GM19043 (cell line): ENCODE results near the gene ITGB2.

ENCODE experiments used
- ATAC-seq: cut with Tn5 transposase; IDR thresholded peaks from one replicate; pipeline ENCODE4 v1.9.1; 2021; ENCODE audit warnings: low read depth; ENCODE audit not compliant: unreplicated experiment

Gene ITGB2

GRCh38 chr21:44898851-44899767 lies 21.6 kb downstream of the ITGB2 start:
- ATAC-seq: no peak

GRCh38 chr21:44898011-44898488 lies 22.6 kb downstream of the ITGB2 start:
- ATAC-seq: no peak

DNA sequence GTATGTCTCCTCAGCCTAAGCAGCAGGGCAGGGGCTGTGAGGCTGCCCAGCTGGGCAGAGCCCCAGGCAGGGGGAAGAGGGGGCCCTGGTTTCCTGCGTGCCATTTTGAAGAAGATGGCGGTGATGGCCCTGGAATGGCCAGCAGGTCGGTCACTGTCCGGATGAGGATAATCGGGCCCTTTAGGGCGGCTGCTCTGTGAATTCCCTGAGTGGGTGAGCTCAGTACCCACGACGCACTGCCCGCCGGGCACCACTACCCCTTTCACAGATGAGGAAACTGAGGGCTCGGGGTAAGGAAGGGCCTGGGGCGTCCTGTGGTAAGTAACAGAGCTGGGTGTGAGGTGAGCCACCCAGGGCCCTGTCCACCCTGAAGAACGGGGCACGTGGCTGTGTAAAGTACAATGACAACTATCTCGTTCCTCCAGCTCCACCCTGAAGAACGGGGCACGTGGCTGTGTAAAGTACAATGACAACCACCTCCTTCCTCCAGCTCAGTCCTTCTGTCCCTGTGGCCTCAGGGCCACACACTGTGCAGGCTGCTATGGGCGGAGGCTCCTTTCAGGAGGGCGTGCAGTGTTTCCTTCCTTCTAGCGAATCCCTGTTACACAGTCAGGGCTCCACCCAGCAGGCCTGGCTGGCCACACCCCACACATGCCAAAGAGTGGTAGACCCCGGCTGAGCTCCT lies 23.2 kb downstream of the ITGB2 start:
- no peak for ATAC-seq

DNA sequence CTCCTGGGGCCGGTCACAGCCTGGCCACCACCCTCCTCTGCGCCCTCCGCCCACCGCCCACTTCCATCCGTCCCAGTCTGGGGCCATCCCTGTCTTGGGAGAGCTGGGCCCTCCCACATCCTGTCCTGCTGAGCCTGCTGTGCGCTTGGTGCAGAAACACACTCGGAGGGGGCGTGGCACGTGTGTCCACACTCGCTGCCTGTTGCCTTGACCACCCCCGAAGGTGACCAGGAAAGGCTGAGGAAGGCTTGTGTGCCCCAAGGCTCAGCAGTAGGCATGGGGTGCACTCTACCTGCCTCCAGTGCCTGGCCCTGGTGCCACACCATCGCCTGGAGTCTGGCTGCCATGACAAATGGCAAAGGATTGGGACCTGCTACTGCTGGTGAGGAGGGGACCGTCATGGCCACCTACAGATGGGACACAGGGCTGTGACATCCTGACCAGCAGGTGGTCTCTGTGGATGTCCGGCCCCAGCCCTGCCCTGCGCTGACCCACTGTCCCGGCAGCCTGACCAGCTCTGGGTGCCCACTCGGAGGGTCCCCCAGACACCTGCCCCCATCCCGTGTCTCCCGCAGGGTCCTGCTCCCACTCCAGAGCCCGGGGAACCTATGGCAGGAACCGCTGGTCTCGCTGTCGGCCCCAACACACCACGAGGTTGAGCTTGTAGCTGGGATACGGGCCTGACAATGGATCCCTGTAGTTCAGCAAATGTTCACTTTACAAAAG lies 24.0 kb downstream of the ITGB2 start:
- ATAC-seq: no peak

GRCh38 chr21:44895859-44896258 lies 24.8 kb downstream of the ITGB2 start:
- ATAC-seq: no peak

DNA sequence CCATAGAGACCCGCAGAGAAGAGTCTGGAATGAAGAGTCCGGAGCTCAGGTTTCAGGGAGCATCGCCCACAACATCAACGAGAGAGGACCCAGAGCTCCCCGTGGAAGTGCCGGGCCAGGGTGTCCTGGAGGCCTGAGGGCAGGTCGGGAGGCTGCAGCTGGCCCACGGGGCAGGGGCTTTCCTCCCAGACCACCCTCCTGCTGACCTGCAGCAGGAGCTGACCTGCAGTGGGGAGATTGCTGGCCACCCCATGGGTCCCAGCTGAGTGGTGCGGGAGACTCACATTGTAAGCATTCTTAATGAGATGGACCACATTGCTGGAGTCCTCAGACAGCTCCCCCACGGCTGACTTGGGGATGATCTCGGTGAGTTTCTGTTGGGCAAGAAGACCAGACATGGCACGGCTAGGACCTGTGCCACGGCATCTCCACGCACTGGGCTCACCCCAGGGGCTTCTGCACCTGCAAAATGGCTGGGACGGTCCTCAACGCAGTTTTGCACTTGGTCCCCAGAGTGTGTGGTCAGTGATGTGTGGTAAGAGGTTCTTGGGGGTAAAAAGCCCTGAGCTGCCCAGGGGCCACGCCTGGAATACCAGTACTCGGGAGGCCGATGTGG lies 25.9 kb downstream of the ITGB2 start:
- no peak for ATAC-seq

- no peak for ATAC-seq
Observed at GRCh38 chr21:44893948-44894656, 26.6 kb downstream of the ITGB2 start.

DNA sequence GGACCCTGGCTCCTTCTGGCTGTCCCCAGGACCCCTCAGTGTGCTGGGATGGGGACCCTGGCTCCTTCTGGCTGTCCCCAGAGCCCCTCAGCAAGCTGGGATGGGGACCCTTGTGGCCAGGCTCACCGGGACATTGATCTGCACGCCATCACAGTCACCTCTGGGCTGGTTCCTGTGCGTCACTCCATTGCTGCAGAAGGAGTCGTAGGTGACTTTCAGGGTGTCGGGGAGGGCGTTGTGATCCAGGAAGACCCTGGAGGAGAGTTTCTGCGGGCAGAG lies 27.5 kb downstream of the ITGB2 start:
- no peak for ATAC-seq

GRCh38 chr21:44892536-44893277 lies 28.0 kb downstream of the ITGB2 start:
- no peak for ATAC-seq

DNA sequence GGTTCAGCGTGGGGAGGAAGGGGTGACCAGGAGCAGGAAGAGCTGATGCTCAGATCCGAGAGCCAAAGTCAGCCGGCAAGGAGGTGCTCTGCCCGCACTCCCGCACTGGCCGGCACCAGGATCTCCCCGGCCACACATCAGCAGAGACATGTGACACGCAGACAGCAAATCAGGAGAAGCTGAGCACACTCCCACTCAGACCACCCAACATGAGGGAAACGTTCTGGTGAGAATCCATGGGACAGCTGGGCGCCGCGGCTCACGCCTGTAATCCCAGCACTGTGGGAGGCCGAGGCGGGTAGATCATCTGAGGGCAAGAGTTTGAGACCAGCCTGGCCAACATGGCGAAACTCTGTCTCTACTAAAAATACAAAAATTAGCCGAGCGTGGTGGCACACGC lies 28.6 kb downstream of the ITGB2 start:
- no peak for ATAC-seq

GRCh38 chr21:44891631-44892031 lies 29.1 kb downstream of the ITGB2 start:
- ATAC-seq: no peak

DNA sequence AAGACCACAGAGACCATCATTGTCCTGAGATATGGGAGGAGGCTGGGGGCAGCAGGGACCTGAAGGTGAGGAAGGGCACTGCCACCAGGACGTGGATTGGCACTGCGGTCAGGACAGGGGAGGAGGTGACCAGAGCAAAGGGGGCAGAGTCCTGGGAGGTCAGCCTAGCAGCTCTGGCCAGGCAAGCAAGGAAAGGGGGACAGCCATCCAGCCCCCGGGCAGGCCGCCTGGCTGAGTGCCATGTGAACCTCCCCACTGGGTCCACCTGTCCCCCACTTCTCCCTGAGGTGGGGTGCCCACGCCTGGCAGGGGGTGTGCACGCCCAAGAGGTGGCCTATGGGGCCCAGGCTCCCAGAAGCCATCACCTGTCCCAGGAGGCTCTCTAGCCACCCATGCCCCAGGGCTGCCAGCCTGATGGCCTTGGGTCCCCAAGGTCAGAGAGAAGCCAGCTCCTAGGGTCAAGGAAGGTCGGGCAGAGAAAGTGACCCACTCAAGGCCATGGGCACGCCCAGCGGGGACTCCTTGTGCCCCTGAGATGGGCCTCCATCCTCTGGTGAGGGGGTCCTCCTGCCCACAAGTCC lies 29.6 kb downstream of the ITGB2 start:
- no peak for ATAC-seq

- no peak for ATAC-seq
Observed at GRCh38 chr21:44890338-44890931, 30.3 kb downstream of the ITGB2 start.

DNA sequence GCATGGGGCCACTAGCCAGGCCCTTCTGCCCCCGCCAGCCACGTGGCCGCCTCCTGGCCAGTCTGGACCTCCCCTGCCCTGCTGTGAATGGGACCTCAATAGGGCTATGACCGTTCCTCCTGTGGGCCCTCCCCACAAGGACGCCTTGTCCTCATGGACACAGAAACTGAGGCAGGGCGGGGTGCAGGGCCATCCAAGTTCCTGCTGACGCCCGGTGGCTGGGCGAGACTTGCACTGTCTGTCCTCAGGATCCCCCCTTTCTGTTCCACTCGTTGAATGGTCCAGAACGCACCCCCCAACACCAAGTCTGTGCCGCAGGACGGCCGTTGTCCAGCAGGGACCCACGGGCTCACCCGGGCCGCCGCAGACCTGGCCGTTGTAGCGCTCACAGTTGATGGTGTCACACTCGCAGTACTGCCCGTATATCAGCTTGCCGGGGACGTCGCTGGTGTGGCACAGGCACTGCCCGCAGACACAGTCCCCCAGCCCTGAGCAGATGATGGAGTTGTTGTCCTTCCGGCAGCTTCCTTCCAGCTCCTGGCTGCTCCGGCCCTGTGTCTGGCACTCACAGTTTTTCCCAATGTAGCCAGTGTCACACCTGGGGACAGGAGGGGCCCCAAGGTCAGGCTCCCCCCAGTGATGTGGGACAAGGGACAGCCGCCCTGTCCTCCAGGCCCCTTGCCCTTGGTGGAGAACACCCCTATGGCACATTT lies 30.9 kb downstream of the ITGB2 start:
- no peak for ATAC-seq

GRCh38 chr21:44888581-44889550 lies 31.8 kb downstream of the ITGB2 start:
- no peak for ATAC-seq

DNA sequence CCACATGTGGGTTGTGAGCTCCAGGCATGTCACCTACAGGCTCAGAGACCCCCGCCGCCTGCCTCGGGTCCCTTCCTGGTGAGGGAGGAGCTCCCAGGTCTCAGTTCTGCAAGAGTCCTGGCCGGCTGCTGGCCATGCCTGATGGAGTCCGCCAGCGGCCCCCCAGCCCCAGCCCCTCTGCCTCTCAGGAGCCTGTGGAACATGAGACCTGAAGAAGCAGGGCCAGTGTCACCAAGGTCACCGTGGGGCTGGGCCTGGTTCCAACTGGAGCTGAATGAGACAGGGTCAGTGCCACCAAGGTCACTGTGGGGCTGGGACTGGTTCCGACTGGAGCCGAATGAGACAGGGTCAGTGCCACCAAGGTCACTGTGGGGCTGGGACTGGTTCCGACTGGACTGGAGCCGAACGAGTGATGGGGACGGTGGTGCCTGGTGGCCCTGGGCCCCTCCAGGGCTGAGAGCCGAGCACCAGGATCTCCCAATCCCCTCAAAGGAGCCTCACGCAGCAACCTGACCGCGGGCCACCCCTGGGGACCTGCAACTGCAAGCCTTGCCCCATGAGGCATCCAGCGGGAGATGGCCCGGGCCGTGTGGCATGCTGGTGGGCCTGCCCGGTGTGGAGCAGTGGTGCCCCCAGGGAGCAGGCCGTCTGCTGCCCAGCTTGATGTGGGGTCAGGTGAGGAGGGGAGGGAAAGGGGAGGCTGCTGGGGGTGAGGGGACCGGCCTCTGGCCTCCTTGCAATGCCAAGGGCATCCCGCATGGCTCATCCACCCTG lies 32.7 kb downstream of the ITGB2 start:
- ATAC-seq: no peak
